ENCODE results near the gene EIF3B.
"Not testable (repeated sequence)": the region's sequence is repeated elsewhere in the genome, so short reads cannot be mapped to it uniquely, and the experiment has no call there.

EIF3B gene

GRCh38 chr7:2326951-2327350 is 27.7 kb upstream of the EIF3B start:
- no peaks in the 10 kb centered on the region for H3K79me2 ChIP-seq (ENCODE audit: insufficient read depth, low read length)
- H3K36me3 ChIP-seq (ENCODE audit: insufficient read depth, low read length) = no peaks in the 10 kb centered on the region
- H3K4me2 ChIP-seq (ENCODE audit: insufficient read depth, low read length) = no peak overlapping the region
- no peaks in the 10 kb centered on the region for H3K27me3 ChIP-seq (ENCODE audit: insufficient read depth, low read length, poor library complexity)
- H3K9me3 ChIP-seq (ENCODE audit: insufficient read depth, low read length, severe bottlenecking) = no peaks in the 10 kb centered on the region
- H3K27ac ChIP-seq (ENCODE audit: low read length) = no peak overlapping the region
- no peak overlapping the region for H3K9ac ChIP-seq (ENCODE audit: low read depth, low read length)
- H4K20me1 ChIP-seq (ENCODE audit: insufficient read depth, low read length) = no peaks in the 10 kb centered on the region
- TF ChIP-seq CTCF (IDR thresholded peaks at IDR 0.05; ENCODE audit: borderline replicate concordance, extremely low read depth, low read length, poor library complexity, severe bottlenecking) (no peak), EZH2 (IDR thresholded peaks at IDR 0.05; ENCODE audit: borderline replicate concordance, low read depth, low read length, severe bottlenecking) (no peak)
- H3K4me3 ChIP-seq (ENCODE audit: low read depth in 1 of 2, low read length in 2 of 2) = no peak overlapping the region
- no peaks in the 10 kb centered on the region for H3K4me1 ChIP-seq (ENCODE audit: insufficient read depth, low read length)
- ATAC-seq (ENCODE audit: insufficient read depth, low read depth) (no peak), DNase-seq (no peak)
- no peak overlapping the region for H2AFZ ChIP-seq (ENCODE audit: low read depth, low read length)

- Histone ChIP-seq H3K4me2 (ENCODE audit: insufficient read depth, low read length) (no peak overlapping the region), H4K20me1 (ENCODE audit: insufficient read depth, low read length) (no peaks in the 10 kb centered on the region), H3K79me2 (ENCODE audit: insufficient read depth, low read length) (no peaks in the 10 kb centered on the region), H2AFZ (ENCODE audit: low read depth, low read length) (no peak overlapping the region), H3K9me3 (ENCODE audit: insufficient read depth, low read length, severe bottlenecking) (no peaks in the 10 kb centered on the region), H3K27me3 (ENCODE audit: insufficient read depth, low read length, poor library complexity) (no peaks in the 10 kb centered on the region), H3K4me1 (ENCODE audit: insufficient read depth, low read length) (no peaks in the 10 kb centered on the region), H3K4me3 (ENCODE audit: low read depth in 1 of 2, low read length in 2 of 2) (no peak overlapping the region), H3K9ac (ENCODE audit: low read depth, low read length) (no peak overlapping the region), H3K27ac (ENCODE audit: low read length) (no peak overlapping the region), H3K36me3 (ENCODE audit: insufficient read depth, low read length) (no peaks in the 10 kb centered on the region)
- TF ChIP-seq CTCF (IDR thresholded peaks at IDR 0.05; ENCODE audit: borderline replicate concordance, extremely low read depth, low read length, poor library complexity, severe bottlenecking) = no peak
- no peak for TF ChIP-seq EZH2 (IDR thresholded peaks at IDR 0.05; ENCODE audit: borderline replicate concordance, low read depth, low read length, severe bottlenecking)
- no peak for DNase-seq
- ATAC-seq (ENCODE audit: insufficient read depth, low read depth) = no peak
Measured at GRCh38 chr7:2330493-2330892, 24.1 kb upstream of the EIF3B start.

GRCh38 chr7:2331707-2332106 is 22.9 kb upstream of the EIF3B start:
- H3K9me3 ChIP-seq (ENCODE audit: insufficient read depth, low read length, severe bottlenecking) = no peaks in the 10 kb centered on the region
- no peak overlapping the region for H3K4me2 ChIP-seq (ENCODE audit: insufficient read depth, low read length)
- H3K27me3 ChIP-seq (ENCODE audit: insufficient read depth, low read length, poor library complexity) = no peaks in the 10 kb centered on the region
- no peaks in the 10 kb centered on the region for H3K36me3 ChIP-seq (ENCODE audit: insufficient read depth, low read length)
- H3K4me1 ChIP-seq (ENCODE audit: insufficient read depth, low read length) = no peaks in the 10 kb centered on the region
- H3K9ac ChIP-seq (ENCODE audit: low read depth, low read length) = no peak overlapping the region
- no peak overlapping the region for H3K27ac ChIP-seq (ENCODE audit: low read length)
- H3K4me3 ChIP-seq (ENCODE audit: low read depth in 1 of 2, low read length in 2 of 2) = no peak overlapping the region
- TF ChIP-seq EZH2 (IDR thresholded peaks at IDR 0.05; ENCODE audit: borderline replicate concordance, low read depth, low read length, severe bottlenecking) = no peak
- no peak for TF ChIP-seq CTCF (IDR thresholded peaks at IDR 0.05; ENCODE audit: borderline replicate concordance, extremely low read depth, low read length, poor library complexity, severe bottlenecking)
- H2AFZ ChIP-seq (ENCODE audit: low read depth, low read length) = no peak overlapping the region
- H3K79me2 ChIP-seq (ENCODE audit: insufficient read depth, low read length) = no peaks in the 10 kb centered on the region
- DNase-seq (no peak), ATAC-seq (ENCODE audit: insufficient read depth, low read depth) (no peak)
- H4K20me1 ChIP-seq (ENCODE audit: insufficient read depth, low read length) = no peaks in the 10 kb centered on the region

GRCh38 chr7:2332606-2333231 is 21.9 kb upstream of the EIF3B start:
- DNase-seq; H3K27ac ChIP-seq (ENCODE audit: low read length); H3K4me3 ChIP-seq (ENCODE audit: low read depth in 1 of 2, low read length in 2 of 2); H3K27me3 ChIP-seq (ENCODE audit: insufficient read depth, low read length, poor library complexity); H3K79me2 ChIP-seq (ENCODE audit: insufficient read depth, low read length); H3K36me3 ChIP-seq (ENCODE audit: insufficient read depth, low read length); H3K9me3 ChIP-seq (ENCODE audit: insufficient read depth, low read length, severe bottlenecking); H3K9ac ChIP-seq (ENCODE audit: low read depth, low read length); H2AFZ ChIP-seq (ENCODE audit: low read depth, low read length); H4K20me1 ChIP-seq (ENCODE audit: insufficient read depth, low read length); H3K4me1 ChIP-seq (ENCODE audit: insufficient read depth, low read length); H3K4me2 ChIP-seq (ENCODE audit: insufficient read depth, low read length); ATAC-seq (ENCODE audit: insufficient read depth, low read depth): not testable (repeated sequence)

All from DND-41 (cell line).